ENCODE data around the gene PRSS1.

GRCh38 chr7:142722248-142722794, 27.0 kb upstream of the PRSS1 start:
- TF ChIP-seq POLR2A (IDR thresholded peaks at IDR 0.05; ENCODE audit: low read depth, low read length) (no peak), CTCF (IDR thresholded peaks at IDR 0.05; ENCODE audit: extremely low read depth in 1 of 2, insufficient read depth in 1 of 2, low read depth in 1 of 2, low read length in 2 of 2) (no peak), EZH2 (IDR thresholded peaks at IDR 0.05; ENCODE audit: borderline replicate concordance, low read depth, low read length, severe bottlenecking) (no peak), POLR2AphosphoS5 (IDR thresholded peaks at IDR 0.05; ENCODE audit: insufficient read depth, low read depth, low read length) (no peak), MAX (IDR thresholded peaks at IDR 0.05; ENCODE audit: insufficient read depth, insufficient read length) (no peak), JUN (IDR thresholded peaks at IDR 0.05; ENCODE audit: borderline replicate concordance, insufficient read depth, insufficient read length, low read depth) (no peak)

Measured in endothelial cell of umbilical vein (primary cell).